ENCODE results near the gene SMIM9. TPM values are rescaled to one million over a fixed set of nuclear protein-coding genes. Genes with fewer than 3 reads are reported as not detected.
A peak's percentile ranks its signal among the peaks of the same experiment; 100 is the strongest.

Gene SMIM9
- total RNA-seq, 1 donor from 2014 or later: not detected

- Mint-ChIP-seq H3K4me3 (peak overlapping the region; percentile 84), H3K36me3 (no peaks in the 10 kb centered on the region), H3K4me1 (peaks cover 35% of the 10 kb centered on the region), H3K9me3 (peaks cover 31% of the 10 kb centered on the region), H3K27ac (no peak overlapping the region), H3K27me3 (ENCODE audit: insufficient read depth, low read depth) (peaks cover 9% of the 10 kb centered on the region)
- Histone ChIP-seq H3K4me3 (peak overlapping the region; percentile 55), H3K4me1 (no peaks in the 10 kb centered on the region), H3K79me2 (ENCODE audit: low read depth) (no peaks in the 10 kb centered on the region), H3K36me3 (no peaks in the 10 kb centered on the region), H3F3A (ENCODE audit: low read depth) (peaks cover 8% of the 10 kb centered on the region), H3K9me3 (ENCODE audit: low read depth) (peaks cover 7% of the 10 kb centered on the region), H3K27ac (no peak overlapping the region), H4K20me1 (ENCODE audit: low read depth) (peaks cover 11% of the 10 kb centered on the region), H3K9ac (no peak overlapping the region), H3K4me2 (peak overlapping the region; percentile 81), H3K27me3 (peaks cover 81% of the 10 kb centered on the region), H2AFZ (replicated peaks) (no peak overlapping the region)
- TF ChIP-seq EZH2 (IDR thresholded peaks at IDR 0.05) (no peak), EZH2phosphoT487 (IDR thresholded peaks at IDR 0.05) (no peak)
- TF ChIP-seq, protein P1, sequence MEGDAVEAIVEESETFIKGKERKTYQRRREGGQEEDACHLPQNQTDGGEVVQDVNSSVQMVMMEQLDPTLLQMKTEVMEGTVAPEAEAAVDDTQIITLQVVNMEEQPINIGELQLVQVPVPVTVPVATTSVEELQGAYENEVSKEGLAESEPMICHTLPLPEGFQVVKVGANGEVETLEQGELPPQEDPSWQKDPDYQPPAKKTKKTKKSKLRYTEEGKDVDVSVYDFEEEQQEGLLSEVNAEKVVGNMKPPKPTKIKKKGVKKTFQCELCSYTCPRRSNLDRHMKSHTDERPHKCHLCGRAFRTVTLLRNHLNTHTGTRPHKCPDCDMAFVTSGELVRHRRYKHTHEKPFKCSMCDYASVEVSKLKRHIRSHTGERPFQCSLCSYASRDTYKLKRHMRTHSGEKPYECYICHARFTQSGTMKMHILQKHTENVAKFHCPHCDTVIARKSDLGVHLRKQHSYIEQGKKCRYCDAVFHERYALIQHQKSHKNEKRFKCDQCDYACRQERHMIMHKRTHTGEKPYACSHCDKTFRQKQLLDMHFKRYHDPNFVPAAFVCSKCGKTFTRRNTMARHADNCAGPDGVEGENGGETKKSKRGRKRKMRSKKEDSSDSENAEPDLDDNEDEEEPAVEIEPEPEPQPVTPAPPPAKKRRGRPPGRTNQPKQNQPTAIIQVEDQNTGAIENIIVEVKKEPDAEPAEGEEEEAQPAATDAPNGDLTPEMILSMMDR (IDR thresholded peaks at IDR 0.05): no peak
- DNase-seq (ENCODE audit: low spot score): no peak
These were observed 30.1 kb downstream of the SMIM9 start for GRCh38 chrX:154804261-154804956.

DNA sequence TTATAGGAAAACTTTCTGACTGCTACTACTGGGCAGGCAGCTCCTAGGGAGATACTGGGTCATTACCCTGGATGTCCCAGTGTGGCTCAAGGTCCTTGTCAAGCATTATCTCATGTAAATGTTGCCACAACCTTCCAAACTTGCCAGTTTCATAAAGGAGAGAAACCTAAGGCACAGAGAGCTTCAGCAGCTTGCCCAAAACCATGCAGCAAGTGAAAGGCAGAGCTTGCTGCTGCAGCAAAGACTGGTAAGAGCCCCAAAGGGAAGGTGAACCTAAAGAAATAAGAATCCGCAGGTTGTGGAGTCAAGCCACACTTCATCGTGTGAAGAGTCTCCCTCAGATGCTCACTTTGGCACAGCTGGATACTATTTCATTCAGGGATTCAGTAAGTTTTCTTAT, 31.5 kb downstream of the SMIM9 start:
- Histone ChIP-seq H4K20me1 (ENCODE audit: low read depth) (peaks cover 11% of the 10 kb centered on the region), H3K4me2 (no peak overlapping the region), H3K9ac (no peak overlapping the region), H3K4me1 (no peaks in the 10 kb centered on the region), H3K36me3 (no peaks in the 10 kb centered on the region), H3K27ac (no peak overlapping the region), H2AFZ (replicated peaks) (no peak overlapping the region), H3K4me3 (no peak overlapping the region), H3K9me3 (ENCODE audit: low read depth) (peaks cover 5% of the 10 kb centered on the region), H3K79me2 (ENCODE audit: low read depth) (no peaks in the 10 kb centered on the region), H3K27me3 (peaks cover 93% of the 10 kb centered on the region), H3F3A (ENCODE audit: low read depth) (peaks cover 13% of the 10 kb centered on the region)
- Mint-ChIP-seq H3K4me1 (peaks cover 43% of the 10 kb centered on the region), H3K27me3 (ENCODE audit: insufficient read depth, low read depth) (peaks cover 9% of the 10 kb centered on the region), H3K36me3 (no peaks in the 10 kb centered on the region), H3K9me3 (peaks cover 19% of the 10 kb centered on the region), H3K27ac (no peak overlapping the region), H3K4me3 (peak overlapping the region; percentile 24)
- DNase-seq (ENCODE audit: low spot score): no peak
- no peak for TF ChIP-seq EZH2phosphoT487 (IDR thresholded peaks at IDR 0.05)
- TF ChIP-seq, protein P1 (IDR thresholded peaks at IDR 0.05): no peak

GRCh38 chrX:154800478-154801210, 33.8 kb downstream of the SMIM9 start:
- no peak overlapping the region for H3K27ac ChIP-seq
- Mint-ChIP-seq H3K4me3 (peak overlapping the region; percentile 39), H3K27me3 (ENCODE audit: insufficient read depth, low read depth) (peaks cover 9% of the 10 kb centered on the region), H3K36me3 (no peaks in the 10 kb centered on the region), H3K4me1 (peaks cover 38% of the 10 kb centered on the region), H3K27ac (no peak overlapping the region), H3K9me3 (peaks cover 6% of the 10 kb centered on the region)
- no peaks in the 10 kb centered on the region for H3K4me1 ChIP-seq
- no peaks in the 10 kb centered on the region for H3K79me2 ChIP-seq (ENCODE audit: low read depth)
- H3K36me3 ChIP-seq: no peaks in the 10 kb centered on the region
- TF ChIP-seq, protein P1 (IDR thresholded peaks at IDR 0.05): no peak
- TF ChIP-seq EZH2 (IDR thresholded peaks at IDR 0.05) (no peak), EZH2phosphoT487 (IDR thresholded peaks at IDR 0.05) (no peak)
- H4K20me1 ChIP-seq (ENCODE audit: low read depth): peaks cover 11% of the 10 kb centered on the region
- H3F3A ChIP-seq (ENCODE audit: low read depth): peaks cover 13% of the 10 kb centered on the region
- H2AFZ ChIP-seq (replicated peaks): no peak overlapping the region
- no peaks in the 10 kb centered on the region for H3K9me3 ChIP-seq (ENCODE audit: low read depth)
- H3K27me3 ChIP-seq: peaks cover 93% of the 10 kb centered on the region
- H3K4me3 ChIP-seq: no peak overlapping the region
- no peak overlapping the region for H3K4me2 ChIP-seq
- H3K9ac ChIP-seq: no peak overlapping the region
- no peak for DNase-seq (ENCODE audit: low spot score)
